IPS-18c (cell line): Measurements from ENCODE around the gene SPCS2.

Source experiments
- H3K4me3 ChIP-seq: 2 replicates; pipeline ENCODE4 v1.7.0; 2013; ENCODE audit warnings: low read depth, mild to moderate bottlenecking, low read length, moderate library complexity; ENCODE audit not compliant: insufficient read depth
- H3K9me3 ChIP-seq: one replicate; pipeline ENCODE4 v1.6.1; 2013; ENCODE audit warnings: mild to moderate bottlenecking, low read length, moderate library complexity; ENCODE audit not compliant: control insufficient read depth, insufficient read depth

SPCS2 gene

GRCh38 chr11:75023446-75024067, 74.5 kb downstream of the SPCS2 start:
- Histone ChIP-seq H3K4me3 (no peak overlapping the region), H3K9me3 (peaks cover 4% of the 10 kb centered on the region)

GRCh38 chr11:75024068-75024449, 75.0 kb downstream of the SPCS2 start:
- Histone ChIP-seq H3K4me3 (no peak overlapping the region), H3K9me3 (peaks cover 4% of the 10 kb centered on the region)

- Histone ChIP-seq H3K9me3 (peaks cover 4% of the 10 kb centered on the region), H3K4me3 (no peak overlapping the region)
These were observed 75.7 kb downstream of the SPCS2 start for GRCh38 chr11:75024764-75025211.

DNA sequence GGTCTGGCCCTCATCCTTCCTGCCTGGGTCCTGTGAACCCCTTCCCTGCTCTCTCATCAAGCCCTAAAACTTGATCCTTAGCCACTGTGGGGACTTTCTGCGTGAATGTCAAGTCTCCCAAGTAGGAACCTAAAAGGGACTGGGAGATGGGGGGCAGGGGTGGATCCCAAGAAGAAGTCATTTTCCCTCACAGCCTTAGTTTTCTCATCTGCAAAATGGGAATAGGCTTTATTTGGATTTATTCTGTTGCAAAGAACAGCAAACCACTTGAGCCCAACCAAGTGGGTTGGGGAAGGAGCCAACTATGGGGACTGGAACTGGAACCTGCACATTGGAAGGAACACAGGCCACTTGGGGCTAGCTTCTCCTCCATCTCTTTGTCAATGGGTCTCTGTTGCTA, 76.5 kb downstream of the SPCS2 start:
- peaks cover 4% of the 10 kb centered on the region for H3K9me3 ChIP-seq
- no peak overlapping the region for H3K4me3 ChIP-seq

DNA sequence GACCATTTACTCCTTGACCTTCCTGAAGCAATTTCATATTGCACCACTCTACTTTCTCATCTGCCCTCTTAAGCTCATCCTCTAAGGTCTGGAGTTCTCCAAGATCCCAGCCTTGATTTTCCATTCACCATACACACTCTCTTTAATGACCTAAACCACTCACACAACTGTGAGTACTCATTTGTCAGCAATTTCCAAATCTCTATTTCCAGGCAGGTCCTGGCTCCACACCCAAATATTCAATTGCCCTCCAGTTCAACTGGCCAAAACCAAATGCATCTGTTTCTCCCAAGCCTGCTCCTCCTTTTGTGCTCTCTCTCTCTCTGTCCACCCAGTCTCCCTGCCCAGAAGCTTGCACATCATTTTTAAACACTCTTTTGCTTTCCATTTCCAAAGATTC, 79.3 kb downstream of the SPCS2 start:
- H3K4me3 ChIP-seq, result no peak overlapping the region
- H3K9me3 ChIP-seq, result no peaks in the 10 kb centered on the region
